SU-DHL-6 (cell line): Measurements from ENCODE around the gene CCSAP.

ENCODE experiments used
- H2AFZ ChIP-seq: fragments of 200-600 bp; sonication (generic); 2 replicates; pipeline ENCODE4 v1.6.1; 2014; ENCODE audit warnings: low read depth, mild to moderate bottlenecking, moderate library complexity, mixed read lengths, antibody characterized with exemption, low read length; ENCODE audit not compliant: severe bottlenecking
- H3F3A ChIP-seq: fragments of 200-600 bp; shearing (Covaris generic); 2 replicates; pipeline ENCODE4 v1.6.0; 2016; ENCODE audit warnings: antibody characterized with exemption, mild to moderate bottlenecking; ENCODE audit not compliant: insufficient read depth
- H3K27ac ChIP-seq: fragments of 200-600 bp; sonication (generic); 2 replicates; pipeline ENCODE4 v1.5.1; 2016; ENCODE audit warnings: low read depth, mild to moderate bottlenecking, low read length, moderate library complexity, mixed read lengths
- H3K27me3 ChIP-seq: fragments of 200-600 bp; sonication (generic), shearing (Covaris generic); 2 replicates; pipeline ENCODE4 v1.6.0; 2014; ENCODE audit warnings: mild to moderate bottlenecking, low read length
- H3K36me3 ChIP-seq: fragments of 200-600 bp; sonication (generic); 2 replicates; pipeline ENCODE4 v1.6.1; 2014; ENCODE audit warnings: mild to moderate bottlenecking, low read length, mixed read lengths
- H3K4me2 ChIP-seq: fragments of 300-600, 200-600 bp; shearing (Covaris generic), sonication (generic); 2 replicates; pipeline ENCODE4 v1.6.0; 2014; ENCODE audit warnings: low read length, low read depth, mild to moderate bottlenecking; ENCODE audit not compliant: poor library complexity, severe bottlenecking
- H3K4me3 ChIP-seq: fragments of 200-600 bp; sonication (generic); 2 replicates; pipeline ENCODE4 v1.5.1; 2014; ENCODE audit warnings: antibody characterized with exemption, low read length, mild to moderate bottlenecking, mixed read lengths; ENCODE audit not compliant: insufficient read depth, poor library complexity, severe bottlenecking
- H3K79me2 ChIP-seq: fragments of 200-600 bp; sonication (generic); 2 replicates; pipeline ENCODE4 v1.6.1; 2014; ENCODE audit warnings: mild to moderate bottlenecking, low read length, moderate library complexity; ENCODE audit not compliant: insufficient read depth
- H3K9ac ChIP-seq: fragments of 200-600 bp; sonication (generic); 2 replicates; pipeline ENCODE4 v1.7.0; 2014; ENCODE audit warnings: mild to moderate bottlenecking, low read length
- H3K9me2 ChIP-seq: fragments of 200-600 bp; sonication (generic); replicated peaks from 2 replicates; pipeline ENCODE4 v1.6.1; 2014; ENCODE audit warnings: low read length; ENCODE audit not compliant: insufficient read depth
- H3K9me3 ChIP-seq: fragments of 200-600 bp; sonication (generic); 2 replicates; pipeline ENCODE4 v1.6.1; 2014; ENCODE audit warnings: low read length, mixed read lengths; ENCODE audit not compliant: insufficient read depth
- H4K20me1 ChIP-seq: fragments of 200-600 bp; sonication (generic); 2 replicates; pipeline ENCODE4 v1.6.1; 2014; ENCODE audit warnings: low read depth, mild to moderate bottlenecking, antibody characterized with exemption, low read length, moderate library complexity, mixed read lengths
- EZH2phosphoT487 ChIP-seq: fragments of 200-600 bp; sonication (generic), shearing (Covaris generic); conservative IDR thresholded peaks from 2 replicates; pipeline ENCODE4 v1.6.1; 2018; ENCODE audit warnings: mild to moderate bottlenecking, antibody characterized with exemption, low read length, moderate library complexity, mixed read lengths
- TF ChIP-seq, protein P1 (sequence below): fragments of 200-600 bp; sonication (generic); IDR thresholded peaks from one replicate; pipeline ENCODE4 v1.5.1; 2017; ENCODE audit warnings: antibody characterized with exemption, mild to moderate bottlenecking, low read length, moderate library complexity; ENCODE audit not compliant: insufficient read depth, poor library complexity, severe bottlenecking

Gene CCSAP

DNA sequence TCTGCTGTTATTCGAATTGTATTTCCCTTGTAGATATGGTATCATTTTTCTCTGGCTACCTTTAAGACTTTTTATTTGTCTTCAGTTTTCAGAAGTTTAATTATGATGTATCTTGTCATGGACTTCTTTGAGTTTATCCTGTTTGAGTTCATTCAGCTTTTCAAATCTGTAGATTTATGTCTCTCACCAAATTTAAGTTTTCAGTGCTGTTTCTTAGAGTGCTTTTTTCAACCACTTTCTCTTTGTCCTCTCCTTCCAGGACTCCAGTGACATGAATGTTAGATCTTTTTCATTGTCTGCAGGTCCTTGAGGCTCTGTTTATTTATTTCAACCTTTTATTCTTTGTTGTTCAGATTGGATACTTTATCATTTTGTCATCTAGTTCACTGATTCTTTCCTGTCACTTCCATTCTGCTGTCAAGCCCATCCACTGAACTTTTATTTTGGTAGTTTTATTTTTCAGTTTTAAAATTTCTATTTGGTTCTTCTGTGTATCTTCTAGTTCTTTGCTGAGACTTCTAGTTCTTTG is 60.5 kb downstream of the CCSAP start:
- no peak overlapping the region for H3K27ac ChIP-seq
- no peak overlapping the region for H3K9ac ChIP-seq
- no peaks in the 10 kb centered on the region for H3F3A ChIP-seq
- H3K4me3 ChIP-seq, result no peak overlapping the region
- no peaks in the 10 kb centered on the region for H3K9me3 ChIP-seq
- H3K4me2 ChIP-seq, result no peak overlapping the region
- H3K79me2 ChIP-seq, result peaks cover 37% of the 10 kb centered on the region; the same call in 1 of the 2 replicates
- H3K27me3 ChIP-seq, result no peaks in the 10 kb centered on the region
- no peak for TF ChIP-seq EZH2phosphoT487
- TF ChIP-seq, protein P1, sequence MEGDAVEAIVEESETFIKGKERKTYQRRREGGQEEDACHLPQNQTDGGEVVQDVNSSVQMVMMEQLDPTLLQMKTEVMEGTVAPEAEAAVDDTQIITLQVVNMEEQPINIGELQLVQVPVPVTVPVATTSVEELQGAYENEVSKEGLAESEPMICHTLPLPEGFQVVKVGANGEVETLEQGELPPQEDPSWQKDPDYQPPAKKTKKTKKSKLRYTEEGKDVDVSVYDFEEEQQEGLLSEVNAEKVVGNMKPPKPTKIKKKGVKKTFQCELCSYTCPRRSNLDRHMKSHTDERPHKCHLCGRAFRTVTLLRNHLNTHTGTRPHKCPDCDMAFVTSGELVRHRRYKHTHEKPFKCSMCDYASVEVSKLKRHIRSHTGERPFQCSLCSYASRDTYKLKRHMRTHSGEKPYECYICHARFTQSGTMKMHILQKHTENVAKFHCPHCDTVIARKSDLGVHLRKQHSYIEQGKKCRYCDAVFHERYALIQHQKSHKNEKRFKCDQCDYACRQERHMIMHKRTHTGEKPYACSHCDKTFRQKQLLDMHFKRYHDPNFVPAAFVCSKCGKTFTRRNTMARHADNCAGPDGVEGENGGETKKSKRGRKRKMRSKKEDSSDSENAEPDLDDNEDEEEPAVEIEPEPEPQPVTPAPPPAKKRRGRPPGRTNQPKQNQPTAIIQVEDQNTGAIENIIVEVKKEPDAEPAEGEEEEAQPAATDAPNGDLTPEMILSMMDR, result no peak
- peaks cover 7% of the 10 kb centered on the region; the same call in 1 of the 2 replicates for H4K20me1 ChIP-seq
- H3K9me2 ChIP-seq, result no peaks in the 10 kb centered on the region
- H2AFZ ChIP-seq, result no peak overlapping the region
- H3K36me3 ChIP-seq, result no peaks in the 10 kb centered on the region

DNA sequence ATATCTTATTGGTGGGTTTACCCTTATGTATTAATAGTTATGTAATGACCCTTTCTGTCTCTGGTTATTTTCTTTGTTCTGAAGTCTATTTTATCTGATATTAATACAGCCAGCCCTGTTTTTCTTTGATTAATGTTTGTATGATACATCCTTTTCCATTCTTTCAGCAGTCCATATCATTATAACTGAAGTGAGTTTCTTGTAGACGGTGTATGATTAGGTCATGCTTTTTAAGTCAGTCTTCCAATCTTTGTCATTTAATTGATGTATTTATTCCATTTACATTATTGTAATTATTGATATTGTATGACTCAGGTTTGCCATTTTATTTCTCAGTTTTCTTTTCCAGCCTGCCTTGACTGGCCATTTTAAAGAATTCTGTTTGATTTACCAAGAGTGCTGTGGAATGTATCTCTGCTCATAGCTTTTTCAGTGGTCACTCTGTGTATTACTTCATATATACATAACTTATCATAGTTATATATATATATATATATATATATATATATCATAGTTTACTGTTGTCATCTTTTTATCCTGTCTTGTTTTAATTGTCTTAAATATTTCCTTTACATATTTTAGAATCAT is 61.4 kb downstream of the CCSAP start:
- no peak overlapping the region for H3K9ac ChIP-seq
- H3K27me3 ChIP-seq, result no peaks in the 10 kb centered on the region
- no peak for TF ChIP-seq EZH2phosphoT487
- TF ChIP-seq, protein P1, result no peak
- peaks cover 40% of the 10 kb centered on the region; the same call in 1 of the 2 replicates for H3K79me2 ChIP-seq
- no peak overlapping the region for H3K4me3 ChIP-seq
- H3K36me3 ChIP-seq, result no peaks in the 10 kb centered on the region
- no peak overlapping the region for H3K27ac ChIP-seq
- H3K4me2 ChIP-seq, result no peak overlapping the region
- no peaks in the 10 kb centered on the region for H3F3A ChIP-seq
- H3K9me2 ChIP-seq, result no peaks in the 10 kb centered on the region
- no peaks in the 10 kb centered on the region for H3K9me3 ChIP-seq
- peaks cover 7% of the 10 kb centered on the region; the same call in 1 of the 2 replicates for H4K20me1 ChIP-seq
- H2AFZ ChIP-seq, result no peak overlapping the region

DNA sequence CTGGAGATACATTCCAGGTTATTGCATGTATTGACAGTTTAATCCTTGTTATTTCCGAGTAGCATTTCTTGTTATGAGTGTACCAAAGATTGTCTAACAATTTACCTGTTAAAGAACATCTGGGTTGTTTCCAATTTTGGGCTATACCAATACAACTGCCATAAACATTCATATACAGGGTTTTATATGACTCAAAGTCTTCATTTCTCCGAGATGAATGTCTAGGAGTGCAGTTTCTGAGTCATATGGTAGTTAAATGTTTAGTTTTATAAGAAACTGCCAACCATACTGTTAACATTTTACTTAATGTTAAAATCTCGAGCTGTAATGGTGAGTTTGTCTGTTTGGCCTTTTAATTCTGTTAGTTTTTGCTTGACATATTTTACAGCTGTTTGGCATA is 61.9 kb downstream of the CCSAP start:
- Histone ChIP-seq H3K9me2 (no peaks in the 10 kb centered on the region), H3F3A (no peaks in the 10 kb centered on the region), H3K9ac (no peak overlapping the region), H3K27me3 (no peaks in the 10 kb centered on the region), H2AFZ (no peak overlapping the region), H4K20me1 (peaks cover 7% of the 10 kb centered on the region; the same call in 1 of the 2 replicates), H3K36me3 (no peaks in the 10 kb centered on the region), H3K27ac (no peak overlapping the region), H3K4me2 (no peak overlapping the region), H3K4me3 (no peak overlapping the region), H3K79me2 (peaks cover 44% of the 10 kb centered on the region; the same call in 1 of the 2 replicates), H3K9me3 (no peaks in the 10 kb centered on the region)
- TF ChIP-seq EZH2phosphoT487, result no peak
- TF ChIP-seq, protein P1, result no peak
